Activated B cell treated with CpG ODN at 0.5 μM for 24 hours (primary cell): Measurements from ENCODE around the gene MBNL2. TPM values are rescaled to one million over a fixed set of nuclear protein-coding genes. Genes with fewer than 3 reads are reported as not detected.

Source experiments
- ATAC-seq: fragments of 200-7000 bp; cut with Tn5 transposase; one replicate; pipeline ENCODE4 v1.10.0; 2021; ENCODE audit warnings: low read depth, mild to moderate bottlenecking, moderate library complexity
- CTCF ChIA-PET: fragments of 350-600 bp; sonication (Branson Sonifier 250); formaldehyde crosslinking; loops from one replicate; lab custom pipeline; 2021; ENCODE audit warnings: antibody characterized with exemption; lab: Charles Lee
- POLR2A ChIA-PET: fragments of 350-600 bp; sonication (Branson Sonifier 250); formaldehyde crosslinking; loops from one replicate; lab custom pipeline; 2021; ENCODE audit warnings: antibody characterized with exemption; lab: Charles Lee
- DNase-seq: peaks from one replicate; pipeline ENCODE4 v3.0.0; 2022
- H3K27ac Mint-ChIP-seq: one replicate; pipeline ENCODE4 v1.8.0; 2020; ENCODE audit warnings: mixed read lengths
- H3K27me3 Mint-ChIP-seq: one replicate; pipeline ENCODE4 v1.8.0; 2021; ENCODE audit warnings: mixed read lengths
- H3K36me3 Mint-ChIP-seq: one replicate; pipeline ENCODE4 v1.8.0; 2021; ENCODE audit warnings: low read depth, mixed read lengths
- H3K4me1 Mint-ChIP-seq: one replicate; pipeline ENCODE4 v1.8.0; 2021; ENCODE audit warnings: mixed read lengths
- H3K4me3 Mint-ChIP-seq: one replicate; pipeline ENCODE4 v1.8.0; 2020; ENCODE audit warnings: mild to moderate bottlenecking, mixed read lengths
- H3K9me3 Mint-ChIP-seq: one replicate; pipeline ENCODE4 v1.8.0; 2020; ENCODE audit warnings: mixed read lengths
- CTCF ChIP-seq: fragments of 200-600 bp; IDR thresholded peaks from one replicate; pipeline ENCODE4 v1.8.0; 2022; ENCODE audit warnings: antibody characterized with exemption, mild to moderate bottlenecking
- intact Hi-C: fragments of 100-400 bp; cut with micrococcal nuclease; formaldehyde crosslinking; loops from one replicate; pipeline ENCODE4 v1.15.1; 2024
- total RNA-seq: library from RNA; stranded (reverse); gene quantifications from 2 replicates; pipeline ENCODE4 v1.2.3, GENCODE V29; 2022

Gene MBNL2
- total RNA-seq, 1 donor from 2014 or later: 18.8 TPM

DNA sequence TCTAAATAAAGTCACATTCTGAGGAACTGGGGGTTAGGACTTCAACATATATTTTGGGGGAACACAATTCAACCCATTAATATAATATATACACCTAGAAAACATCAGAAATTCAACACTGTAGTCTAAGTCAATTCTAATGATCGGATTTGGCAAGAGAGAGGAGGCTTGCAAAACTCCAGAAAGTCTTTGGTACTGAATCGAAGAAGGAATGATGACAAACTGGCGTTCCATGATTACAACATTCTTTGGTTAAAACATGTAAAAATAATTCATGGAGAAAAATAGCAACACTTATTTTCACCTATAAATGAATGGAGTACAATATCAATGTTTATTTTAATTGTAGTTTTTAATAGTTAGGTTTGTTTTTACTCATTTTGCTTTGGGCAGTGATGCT is 62.4 kb downstream of the MBNL2 start:
- no peaks in the 10 kb centered on the region for H3K9me3 Mint-ChIP-seq
- intact Hi-C loops: no loop called here

DNA sequence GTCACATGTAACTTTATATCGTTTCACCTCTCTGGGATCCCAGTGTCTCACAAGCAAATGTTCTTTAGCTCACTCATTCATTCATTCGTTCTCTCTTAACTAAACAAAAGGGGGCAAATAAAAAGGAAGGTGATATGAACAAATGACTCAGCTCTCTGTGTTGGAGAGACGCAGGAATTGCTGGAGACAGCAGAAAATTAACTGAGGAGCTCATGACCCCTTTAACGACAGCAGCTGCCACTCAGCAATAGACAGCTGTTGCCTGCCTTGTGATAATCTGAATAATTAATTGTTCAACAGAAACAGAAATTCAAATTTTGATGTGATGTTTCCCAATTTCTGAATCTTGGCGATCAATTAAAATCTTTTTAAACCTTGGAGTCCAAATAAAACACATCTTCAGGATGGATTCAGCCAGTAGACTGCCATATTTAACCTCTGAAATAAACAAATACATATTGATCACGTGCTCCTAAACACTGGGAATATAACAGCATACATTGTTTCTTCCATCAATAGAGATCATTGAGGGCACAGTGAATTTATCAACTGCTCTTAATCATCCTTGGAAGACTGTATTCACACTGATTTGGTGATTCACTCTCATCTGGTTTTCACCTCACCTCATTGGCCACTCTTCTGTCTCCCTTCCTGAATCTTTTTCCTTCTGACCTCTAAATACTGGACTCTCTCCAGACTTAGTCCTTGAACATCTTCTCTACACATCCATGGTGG is 63.3 kb downstream of the MBNL2 start:
- no peak for DNase-seq

More for the DNA sequence above, 62.4 kb downstream of the MBNL2 start:
- ChIA-PET POLR2A (no interaction called here), CTCF (no interaction called here)
- no peak for TF ChIP-seq CTCF
- Mint-ChIP-seq H3K27me3 (no peaks in the 10 kb centered on the region), H3K4me1 (peaks cover 43% of the 10 kb centered on the region), H3K36me3 (peaks cover 45% of the 10 kb centered on the region), H3K27ac (no peak overlapping the region), H3K4me3 (no peak overlapping the region)
- ATAC-seq (no peak), DNase-seq (no peak)

GRCh38 chr13:97286317-97287046 is 64.3 kb downstream of the MBNL2 start:
- peaks cover 29% of the 10 kb centered on the region for H3K4me1 Mint-ChIP-seq
- no peak overlapping the region for H3K4me3 Mint-ChIP-seq
- ATAC-seq (no peak), DNase-seq (no peak)
- POLR2A ChIA-PET: no interaction called here
- H3K36me3 Mint-ChIP-seq: peaks cover 37% of the 10 kb centered on the region
- no peaks in the 10 kb centered on the region for H3K27me3 Mint-ChIP-seq
- CTCF ChIA-PET: no interaction called here
- H3K9me3 Mint-ChIP-seq: no peaks in the 10 kb centered on the region
- no peak overlapping the region for H3K27ac Mint-ChIP-seq
- intact Hi-C loops: no loop called here
- no peak for TF ChIP-seq CTCF

More for the DNA sequence above, 63.3 kb downstream of the MBNL2 start:
- ATAC-seq: no peak
- Mint-ChIP-seq H3K27me3 (no peaks in the 10 kb centered on the region), H3K4me3 (no peak overlapping the region), H3K4me1 (peaks cover 37% of the 10 kb centered on the region), H3K27ac (no peak overlapping the region), H3K36me3 (peaks cover 39% of the 10 kb centered on the region), H3K9me3 (no peaks in the 10 kb centered on the region)
- ChIA-PET POLR2A (no interaction called here), CTCF (no interaction called here)
- intact Hi-C loops: no loop called here
- TF ChIP-seq CTCF: no peak

DNA sequence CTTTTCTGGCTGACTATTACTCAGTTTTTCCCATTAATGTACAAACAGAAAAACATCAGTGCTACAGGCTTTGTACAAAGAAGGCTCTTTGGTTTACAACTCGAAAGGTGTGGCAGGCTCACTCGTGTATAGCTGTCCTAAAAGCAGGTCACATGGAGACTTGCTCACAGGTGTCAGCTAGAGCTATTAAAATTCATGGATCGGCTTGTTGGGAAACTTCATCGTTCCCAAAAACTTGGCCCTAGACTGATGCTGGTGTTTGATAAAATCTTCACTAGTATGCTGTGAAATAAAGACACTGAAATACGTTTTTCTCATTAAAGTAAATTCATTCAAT is 64.9 kb downstream of the MBNL2 start:
- no peaks in the 10 kb centered on the region for H3K27me3 Mint-ChIP-seq
- H3K9me3 Mint-ChIP-seq: no peaks in the 10 kb centered on the region
- DNase-seq (no peak), ATAC-seq (no peak)
- no peak for TF ChIP-seq CTCF
- ChIA-PET CTCF (no interaction called here), POLR2A (no interaction called here)
- no peak overlapping the region for H3K4me3 Mint-ChIP-seq
- intact Hi-C loops: no loop called here
- H3K36me3 Mint-ChIP-seq: peaks cover 37% of the 10 kb centered on the region
- peaks cover 25% of the 10 kb centered on the region for H3K4me1 Mint-ChIP-seq
- no peak overlapping the region for H3K27ac Mint-ChIP-seq

- POLR2A ChIA-PET: no interaction called here
- no peak for TF ChIP-seq CTCF
- no peak overlapping the region for H3K27ac Mint-ChIP-seq
- no peak for ATAC-seq
- no peaks in the 10 kb centered on the region for H3K27me3 Mint-ChIP-seq
- no peak overlapping the region for H3K4me3 Mint-ChIP-seq
- CTCF ChIA-PET: no interaction called here
- peaks cover 15% of the 10 kb centered on the region for H3K4me1 Mint-ChIP-seq
- no peaks in the 10 kb centered on the region for H3K9me3 Mint-ChIP-seq
- peaks cover 30% of the 10 kb centered on the region for H3K36me3 Mint-ChIP-seq
- no peak for DNase-seq
- intact Hi-C loops: no loop called here
Observed at GRCh38 chr13:97288486-97288900, 66.4 kb downstream of the MBNL2 start.
